IMR-90 (cell line): ENCODE measurements around the gene ZMYND11. TPM values are rescaled to one million over a fixed set of nuclear protein-coding genes. Genes with fewer than 3 reads are reported as not detected.

ENCODE experiments used
- ATAC-seq: fragments of 200-7000 bp; cut with Tn5 transposase; 2 replicates; pipeline ENCODE4 v1.9.1; 2020; ENCODE audit warnings: low read depth, mild to moderate bottlenecking, moderate library complexity
- BruUV-seq: library from RNA; stranded (reverse); fragments of 400-500 nt; replicated peaks from 2 replicates; lab custom pipeline; 2021; lab: Mats Ljungman, UMichigan
- CTCF ChIA-PET: fragments of 300-600 bp; formaldehyde crosslinking; extraction: SDS; loops from one replicate; lab custom pipeline; 2021; ENCODE audit warnings: antibody characterized with exemption; lab: Yijun Ruan, JAX
- POLR2A ChIA-PET: fragments of 300-600 bp; sonication (Branson Sonifier 250); formaldehyde crosslinking; loops from one replicate; lab custom pipeline; 2022; ENCODE audit warnings: antibody characterized with exemption; ENCODE audit not compliant: unreplicated experiment; lab: Charles Lee
- DNase-seq: peaks from one replicate; pipeline ENCODE4 v3.0.0; 2013
- H2AFZ ChIP-seq: replicated peaks from 2 replicates; pipeline ENCODE3; 2013; ENCODE audit warnings: low read length, mild to moderate bottlenecking; ENCODE audit not compliant: poor library complexity
- H2AK5ac ChIP-seq: 2 replicates; pipeline ENCODE4 v1.6.1; 2013; ENCODE audit warnings: low read depth, low read length, inconsistent platforms
- H2AK9ac ChIP-seq: replicated peaks from 2 replicates; pipeline ENCODE3; 2013; ENCODE audit warnings: mild to moderate bottlenecking, low read depth, low read length, moderate library complexity; ENCODE audit not compliant: poor library complexity
- H2BK120ac ChIP-seq: 2 replicates; pipeline ENCODE4 v1.6.1; 2013; ENCODE audit warnings: low read depth, low read length, inconsistent platforms
- H2BK15ac ChIP-seq: 3 replicates; pipeline ENCODE4 v1.6.1; 2013; ENCODE audit warnings: low read depth, low read length, inconsistent platforms
- H2BK20ac ChIP-seq: 2 replicates; pipeline ENCODE4 v1.6.1; 2013; ENCODE audit warnings: low read depth, mild to moderate bottlenecking, inconsistent platforms, low read length, moderate library complexity
- H2BK5ac ChIP-seq: 2 replicates; pipeline ENCODE4 v1.6.1; 2013; ENCODE audit warnings: mild to moderate bottlenecking, low read depth, low read length, inconsistent platforms; ENCODE audit not compliant: poor library complexity, severe bottlenecking
- H3K14ac ChIP-seq: replicated peaks from 2 replicates; pipeline ENCODE4 v1.6.1; 2013; ENCODE audit warnings: low read depth, low read length, inconsistent platforms
- H3K18ac ChIP-seq: 2 replicates; pipeline ENCODE4 v1.6.1; 2013; ENCODE audit warnings: low read depth, low read length, control low read depth
- H3K23ac ChIP-seq: 2 replicates; pipeline ENCODE4 v1.6.1; 2013; ENCODE audit warnings: low read depth, low read length, inconsistent platforms
- H3K27ac ChIP-seq: 2 replicates; pipeline ENCODE4 v1.5.1; 2013; ENCODE audit warnings: mild to moderate bottlenecking, control low read depth, low read length; ENCODE audit not compliant: insufficient read depth
- H3K27me3 ChIP-seq: 2 replicates; pipeline ENCODE4 v1.6.1; 2013; ENCODE audit warnings: low read length; ENCODE audit not compliant: control insufficient read depth, insufficient read depth
- H3K36me3 ChIP-seq: 2 replicates; pipeline ENCODE4 v1.6.1; 2013; ENCODE audit warnings: low read length, mixed read lengths; ENCODE audit not compliant: control insufficient read depth, insufficient read depth
- H3K4ac ChIP-seq: 2 replicates; pipeline ENCODE4 v1.6.1; 2013; ENCODE audit warnings: low read depth, low read length, inconsistent platforms
- H3K4me1 ChIP-seq: 2 replicates; pipeline ENCODE4 v1.6.1; 2013; ENCODE audit warnings: low read length, mixed read lengths; ENCODE audit not compliant: control insufficient read depth, insufficient read depth
- H3K4me2 ChIP-seq: 2 replicates; pipeline ENCODE4 v1.6.1; 2013; ENCODE audit warnings: low read depth, mild to moderate bottlenecking, control low read depth, low read length, moderate library complexity
- H3K4me3 ChIP-seq: 2 replicates; pipeline ENCODE4 v1.5.1; 2013; ENCODE audit warnings: low read depth, mild to moderate bottlenecking, control low read depth, low read length, moderate library complexity; ENCODE audit not compliant: insufficient read depth
- H3K56ac ChIP-seq: 2 replicates; pipeline ENCODE4 v1.6.1; 2013; ENCODE audit warnings: low read length, inconsistent platforms; ENCODE audit not compliant: insufficient read depth; ENCODE audit errors: extremely low read depth
- H3K79me1 ChIP-seq, 2 experiments: 2 replicates each; pipeline ENCODE4 v1.6.1; 2013; ENCODE audit warnings: low read length in 2 of 2, inconsistent platforms in 1 of 2, low read depth in 1 of 2
- H3K9ac ChIP-seq: 2 replicates; pipeline ENCODE4 v1.6.1; 2013; ENCODE audit warnings: low read depth, low read length, control low read depth
- H3K9me1 ChIP-seq: 2 replicates; pipeline ENCODE4 v1.6.1; 2013; ENCODE audit warnings: low read length, inconsistent platforms; ENCODE audit not compliant: insufficient read depth
- H3K9me3 ChIP-seq: 2 replicates; pipeline ENCODE4 v1.6.1; 2013; ENCODE audit warnings: low read length; ENCODE audit not compliant: control insufficient read depth, insufficient read depth
- H4K20me1 ChIP-seq: 2 replicates; pipeline ENCODE4 v1.6.1; 2013; ENCODE audit warnings: low read length, inconsistent platforms; ENCODE audit not compliant: insufficient read depth
- H4K5ac ChIP-seq: 2 replicates; pipeline ENCODE4 v1.6.1; 2013; ENCODE audit warnings: mild to moderate bottlenecking, low read depth, low read length, control low read depth
- H4K8ac ChIP-seq, 2 experiments: 2 replicates each; pipeline ENCODE4 v1.6.1; 2013; ENCODE audit warnings: low read depth in 2 of 2, low read length in 2 of 2, control low read depth in 1 of 2, inconsistent platforms in 1 of 2
- H4K91ac ChIP-seq: 2 replicates; pipeline ENCODE4 v1.6.1; 2013; ENCODE audit warnings: low read depth, low read length, inconsistent platforms; ENCODE audit not compliant: insufficient read depth
- ELK1 ChIP-seq: fragments of 150-350 bp; IDR thresholded peaks from 2 replicates; pipeline ENCODE4 v1.6.1; 2016; ENCODE audit warnings: low read depth, mild to moderate bottlenecking, low read length, moderate library complexity, borderline replicate concordance
- MXI1 ChIP-seq: IDR thresholded peaks from 2 replicates; pipeline ENCODE4 v1.6.1; 2012; ENCODE audit warnings: low read depth, mild to moderate bottlenecking, low read length, moderate library complexity, borderline replicate concordance
- POLR2A ChIP-seq: IDR thresholded peaks from 2 replicates; pipeline ENCODE4 v1.6.1; 2012; ENCODE audit warnings: mild to moderate bottlenecking, low read depth, low read length
- RFX5 ChIP-seq: IDR thresholded peaks from 2 replicates; pipeline ENCODE4 v1.8.0; 2012; ENCODE audit warnings: low read depth, mild to moderate bottlenecking, low read length, moderate library complexity
- WGBS, 2 experiments: methylation state at CpG; one replicate each; pipeline versions ENCODE4 v1.1.5 to v1.1.7; 2013; ENCODE audit warnings: missing lambda C conversion rate in 2 of 2; ENCODE audit not compliant: insufficient read length in 1 of 2; ENCODE audit errors: extremely low coverage in 2 of 2; 5-methylcytosine and 5-hydroxymethylcytosine counted together
- dilution Hi-C: fragments of 300-500 bp; cut with HindIII; formaldehyde crosslinking; loops from one replicate; pipeline ENCODE4 v1.14.3; 2018; ENCODE audit warnings: low sequenced_read_pairs; ENCODE audit not compliant: unreplicated experiment
- in situ Hi-C: fragments of 300-500 bp; cut with MboI; formaldehyde crosslinking; loops from 3 replicates; pipeline ENCODE4 v1.14.3; 2019; ENCODE audit warnings: low sequenced_read_pairs, inconsistent platforms, mixed read lengths
- intact Hi-C: fragments of 100-400 bp; cut with micrococcal nuclease; formaldehyde crosslinking; loops from 2 replicates; pipeline ENCODE4 v1.10.0; 2022
- polyA plus RNA-seq, 3 experiments: library from polyadenylated mRNA; depleted of rRNA; stranded (reverse); fragments of >200 nt; gene quantifications; 2 replicates each; pipeline ENCODE4 v1.2.3, GENCODE V29; 2012; ENCODE audit warnings: low replicate concordance in 1 of 3
- total RNA-seq: library from RNA; depleted of rRNA; stranded (reverse); fragments of >200 nt; gene quantifications from 2 replicates; pipeline ENCODE4 v1.2.3, GENCODE V29; 2012
- TF ChIP-seq, protein P1 (sequence below): fragments of 150-350 bp; IDR thresholded peaks from 2 replicates; pipeline ENCODE4 v1.6.1; 2017; ENCODE audit warnings: mild to moderate bottlenecking, antibody characterized with exemption, low read length, low read depth

Gene ZMYND11
- total and polyA plus RNA-seq, 2 of the 4 experiments (the other 2 are of a cell fraction): 39.5 to 72.2 TPM

- CTCF ChIA-PET: no interaction called here
- no peak overlapping the region for H4K8ac ChIP-seq
- H3K4me3 ChIP-seq: no peak overlapping the region
- no peaks in the 10 kb centered on the region for H3K27me3 ChIP-seq
- H3K18ac ChIP-seq: no peak overlapping the region
- no peak overlapping the region for H2BK5ac ChIP-seq
- no peak overlapping the region for H3K27ac ChIP-seq
- peaks cover 2% of the 10 kb centered on the region for H4K20me1 ChIP-seq
- H2BK20ac ChIP-seq: no peak overlapping the region
- H3K14ac ChIP-seq: no peak overlapping the region
- H3K23ac ChIP-seq: no peak overlapping the region
- H4K5ac ChIP-seq: no peak overlapping the region
- in situ Hi-C loops: no loop called here
- H3K56ac ChIP-seq: no peak overlapping the region
- peaks cover 31 to 61% of the 10 kb centered on the region in 2 experiments for H3K79me1 ChIP-seq
- BruUV-seq: no TSS peak
- H2AFZ ChIP-seq: no peak overlapping the region
- no peak for DNase-seq
- no peak overlapping the region for H2AK5ac ChIP-seq
- no peak overlapping the region for H2AK9ac ChIP-seq
- H3K4me1 ChIP-seq: peaks cover 3% of the 10 kb centered on the region; the same call in 1 of the 2 replicates
- H3K36me3 ChIP-seq: no peaks in the 10 kb centered on the region
- no peak overlapping the region for H3K9ac ChIP-seq
- POLR2A ChIA-PET: no interaction called here
- no peak overlapping the region for H3K4ac ChIP-seq
- ATAC-seq: no peak
- peaks cover 5% of the 10 kb centered on the region for H3K9me3 ChIP-seq
- H3K4me2 ChIP-seq: no peak overlapping the region
- no peak overlapping the region for H4K91ac ChIP-seq
- dilution Hi-C loops: no loop called here
- TF ChIP-seq POLR2A (no peak), RFX5 (no peak), MXI1 (no peak), ELK1 (no peak)
- TF ChIP-seq, protein P1, sequence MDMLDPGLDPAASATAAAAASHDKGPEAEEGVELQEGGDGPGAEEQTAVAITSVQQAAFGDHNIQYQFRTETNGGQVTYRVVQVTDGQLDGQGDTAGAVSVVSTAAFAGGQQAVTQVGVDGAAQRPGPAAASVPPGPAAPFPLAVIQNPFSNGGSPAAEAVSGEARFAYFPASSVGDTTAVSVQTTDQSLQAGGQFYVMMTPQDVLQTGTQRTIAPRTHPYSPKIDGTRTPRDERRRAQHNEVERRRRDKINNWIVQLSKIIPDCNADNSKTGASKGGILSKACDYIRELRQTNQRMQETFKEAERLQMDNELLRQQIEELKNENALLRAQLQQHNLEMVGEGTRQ: no peak
- intact Hi-C loops: no loop called here
- H2BK120ac ChIP-seq: no peak overlapping the region
- H3K9me1 ChIP-seq: peaks cover 8% of the 10 kb centered on the region
- H2BK15ac ChIP-seq: no peak overlapping the region
- WGBS, 2 experiments: no CpG with 5 or more reads among the region's 4 CpGs
Observed at GRCh38 chr10:186911-187310, 51.7 kb downstream of the ZMYND11 start.
